ENCODE measurements around the gene KATNAL2. TPM values are rescaled to one million over a fixed set of nuclear protein-coding genes. Genes with fewer than 3 reads are reported as not detected.

Gene KATNAL2
- total RNA-seq, 4 donors from 2014 or later, result 1.1 to 10.1 (median 1.9) TPM

- H3K27ac ChIP-seq, result peak overlapping the region; percentile 92
- H3K27me3 ChIP-seq, result no peaks in the 10 kb centered on the region
- H3K9me3 ChIP-seq, result no peaks in the 10 kb centered on the region
- H3K36me3 ChIP-seq, result no peaks in the 10 kb centered on the region
- peak in 1 of 2 donors; percentile 65 for DNase-seq (ENCODE audit: low spot score in 2 of 2)
- WGBS, result under 1% methylated on average over 13 of the region's 21 CpGs
- TF ChIP-seq POLR2A (IDR thresholded peaks at IDR 0.05) (no peak), POLR2AphosphoS5 (IDR thresholded peaks at IDR 0.05) (no peak), EP300 (IDR thresholded peaks at IDR 0.05) (no peak), CTCF (IDR thresholded peaks at IDR 0.05) (no peak)
- H3K4me3 ChIP-seq, result peak overlapping the region; percentile 85
- peaks cover 21% of the 10 kb centered on the region for H3K4me1 ChIP-seq
Observed at GRCh38 chr18:46916551-46917107, 773 bp upstream of the KATNAL2 start.

- WGBS, result 29% methylated on average over 33 of the region's 33 CpGs
- H3K36me3 ChIP-seq, result no peaks in the 10 kb centered on the region
- H3K4me3 ChIP-seq, result peak overlapping the region; percentile 85
- TF ChIP-seq POLR2AphosphoS5 (IDR thresholded peaks at IDR 0.05) (no peak), CTCF (IDR thresholded peaks at IDR 0.05) (no peak), EP300 (IDR thresholded peaks at IDR 0.05) (no peak), POLR2A (IDR thresholded peaks at IDR 0.05) (no peak)
- no peak for DNase-seq (ENCODE audit: low spot score in 2 of 2)
- peaks cover 21% of the 10 kb centered on the region for H3K4me1 ChIP-seq
- H3K27me3 ChIP-seq, result no peaks in the 10 kb centered on the region
- H3K27ac ChIP-seq, result peak overlapping the region; percentile 92
- no peaks in the 10 kb centered on the region for H3K9me3 ChIP-seq
Observed at GRCh38 chr18:46917803-46918600, 600 bp downstream of the KATNAL2 start.

GRCh38 chr18:46920067-46920466 lies 2.7 kb downstream of the KATNAL2 start:
- no peaks in the 10 kb centered on the region for H3K9me3 ChIP-seq
- no peaks in the 10 kb centered on the region for H3K27me3 ChIP-seq
- DNase-seq (ENCODE audit: low spot score in 2 of 2), result no peak
- WGBS, result 67% methylated on average over 2 of the region's 2 CpGs
- no peak overlapping the region for H3K4me3 ChIP-seq
- H3K36me3 ChIP-seq, result no peaks in the 10 kb centered on the region
- H3K4me1 ChIP-seq, result peaks cover 20% of the 10 kb centered on the region
- no peak overlapping the region for H3K27ac ChIP-seq
- TF ChIP-seq EP300 (IDR thresholded peaks at IDR 0.05) (no peak), CTCF (IDR thresholded peaks at IDR 0.05) (no peak), POLR2AphosphoS5 (IDR thresholded peaks at IDR 0.05) (no peak), POLR2A (IDR thresholded peaks at IDR 0.05) (no peak)

DNA sequence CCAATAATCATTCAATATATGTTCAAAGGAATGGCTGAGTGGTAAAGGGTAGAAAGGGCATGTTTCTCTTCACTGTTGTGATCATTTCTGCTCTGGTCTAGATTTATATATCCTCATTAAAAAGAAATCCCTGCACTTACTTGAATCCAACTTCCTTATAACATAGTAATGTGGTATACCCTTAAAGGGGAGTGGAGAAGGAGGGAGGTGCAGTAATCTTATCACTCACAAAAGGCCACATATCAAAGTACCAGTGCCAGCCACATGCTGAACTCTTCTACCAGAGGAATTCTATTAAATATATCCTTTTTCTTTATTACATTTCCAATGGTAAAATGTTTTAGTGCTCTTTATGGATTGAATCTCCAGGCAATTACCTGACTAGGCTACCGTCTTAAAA lies 3.3 kb downstream of the KATNAL2 start:
- Histone ChIP-seq H3K9me3 (no peaks in the 10 kb centered on the region), H3K27ac (no peak overlapping the region), H3K27me3 (no peaks in the 10 kb centered on the region), H3K4me3 (no peak overlapping the region), H3K4me1 (peaks cover 14% of the 10 kb centered on the region), H3K36me3 (no peaks in the 10 kb centered on the region)
- TF ChIP-seq CTCF (IDR thresholded peaks at IDR 0.05) (no peak), POLR2A (IDR thresholded peaks at IDR 0.05) (no peak), EP300 (IDR thresholded peaks at IDR 0.05) (no peak), POLR2AphosphoS5 (IDR thresholded peaks at IDR 0.05) (no peak)
- whole genome bisulfite sequencing, result 100% methylated on average over 1 of the region's 1 CpG
- DNase-seq (ENCODE audit: low spot score in 2 of 2), result no peak

GRCh38 chr18:46939337-46939963 lies 22.0 kb downstream of the KATNAL2 start:
- no peak for DNase-seq (ENCODE audit: low spot score in 2 of 2)
- 63% methylated on average over 1 of the region's 1 CpG for WGBS
- Histone ChIP-seq H3K27me3 (no peaks in the 10 kb centered on the region), H3K27ac (no peak overlapping the region), H3K4me1 (no peaks in the 10 kb centered on the region), H3K4me3 (no peak overlapping the region), H3K36me3 (no peaks in the 10 kb centered on the region), H3K9me3 (no peaks in the 10 kb centered on the region)
- TF ChIP-seq POLR2AphosphoS5 (IDR thresholded peaks at IDR 0.05) (no peak), POLR2A (IDR thresholded peaks at IDR 0.05) (no peak), EP300 (IDR thresholded peaks at IDR 0.05) (no peak), CTCF (IDR thresholded peaks at IDR 0.05) (no peak)
